OCI-LY3 (cell line): ENCODE results near the gene ARID1B.

ENCODE experiments used
- H2AFZ ChIP-seq: fragments of 200-600, 300-600 bp; shearing (Covaris generic); 2 replicates; pipeline ENCODE4 v1.6.0; 2014; ENCODE audit warnings: antibody characterized with exemption, low read depth, low read length
- H3K27ac ChIP-seq: fragments of 200-600, 300-600 bp; sonication (generic); 2 replicates; pipeline ENCODE4 v1.5.1; 2014; ENCODE audit warnings: mild to moderate bottlenecking, low read length, moderate library complexity, mixed read lengths
- H3K27me3 ChIP-seq: fragments of 200-600, 300-600 bp; sonication (generic); 2 replicates; pipeline ENCODE4 v1.6.1; 2014; ENCODE audit warnings: low read depth, low read length, mixed read lengths
- H3K36me3 ChIP-seq: fragments of 200-600, 300-600 bp; sonication (generic); replicated peaks from 2 replicates; pipeline ENCODE3; 2014; ENCODE audit warnings: low read depth, low read length, mixed read lengths
- H3K4me1 ChIP-seq: fragments of 300-600, 200-600 bp; sonication (generic); 2 replicates; pipeline ENCODE4 v1.6.1; 2014; ENCODE audit warnings: low read length, mixed read lengths
- H3K4me2 ChIP-seq: fragments of 200-600, 300-600 bp; sonication (generic); 2 replicates; pipeline ENCODE4 v1.6.1; 2014; ENCODE audit warnings: low read length, mixed read lengths
- H3K4me3 ChIP-seq: fragments of 300-600, 200-600 bp; sonication (generic); 2 replicates; pipeline ENCODE4 v1.5.1; 2014; ENCODE audit warnings: antibody characterized with exemption, mild to moderate bottlenecking, low read length, moderate library complexity
- H3K79me2 ChIP-seq: fragments of 300-600, 200-600 bp; shearing (Covaris generic); 2 replicates; pipeline ENCODE4 v1.6.1; 2014; ENCODE audit warnings: mild to moderate bottlenecking, low read length, mixed read lengths
- H3K9ac ChIP-seq: fragments of 300-600, 200-600 bp; shearing (Covaris generic); 2 replicates; pipeline ENCODE4 v1.6.0; 2014; ENCODE audit warnings: mild to moderate bottlenecking, low read length, moderate library complexity
- H3K9me3 ChIP-seq: fragments of 200-600, 300-600 bp; shearing (Covaris generic); 2 replicates; pipeline ENCODE4 v1.6.1; 2014; ENCODE audit warnings: low read length, mixed read lengths; ENCODE audit not compliant: insufficient read depth
- H4K20me1 ChIP-seq: fragments of 200-600, 300-600 bp; sonication (generic); 2 replicates; pipeline ENCODE4 v1.6.1; 2016; ENCODE audit warnings: low read length, mixed read lengths; ENCODE audit not compliant: insufficient read depth
- EZH2phosphoT487 ChIP-seq: fragments of 200-600 bp; shearing (Covaris generic); IDR thresholded peaks from 2 replicates; pipeline ENCODE4 v1.6.1; 2018; ENCODE audit warnings: antibody characterized with exemption, mixed run types, low read depth
- TF ChIP-seq, protein P1 (sequence below): fragments of 200-600, 300-600 bp; sonication (generic); IDR thresholded peaks from 2 replicates; pipeline ENCODE4 v1.5.1; 2014; ENCODE audit warnings: antibody characterized with exemption, low read length, low read depth

ARID1B gene

DNA sequence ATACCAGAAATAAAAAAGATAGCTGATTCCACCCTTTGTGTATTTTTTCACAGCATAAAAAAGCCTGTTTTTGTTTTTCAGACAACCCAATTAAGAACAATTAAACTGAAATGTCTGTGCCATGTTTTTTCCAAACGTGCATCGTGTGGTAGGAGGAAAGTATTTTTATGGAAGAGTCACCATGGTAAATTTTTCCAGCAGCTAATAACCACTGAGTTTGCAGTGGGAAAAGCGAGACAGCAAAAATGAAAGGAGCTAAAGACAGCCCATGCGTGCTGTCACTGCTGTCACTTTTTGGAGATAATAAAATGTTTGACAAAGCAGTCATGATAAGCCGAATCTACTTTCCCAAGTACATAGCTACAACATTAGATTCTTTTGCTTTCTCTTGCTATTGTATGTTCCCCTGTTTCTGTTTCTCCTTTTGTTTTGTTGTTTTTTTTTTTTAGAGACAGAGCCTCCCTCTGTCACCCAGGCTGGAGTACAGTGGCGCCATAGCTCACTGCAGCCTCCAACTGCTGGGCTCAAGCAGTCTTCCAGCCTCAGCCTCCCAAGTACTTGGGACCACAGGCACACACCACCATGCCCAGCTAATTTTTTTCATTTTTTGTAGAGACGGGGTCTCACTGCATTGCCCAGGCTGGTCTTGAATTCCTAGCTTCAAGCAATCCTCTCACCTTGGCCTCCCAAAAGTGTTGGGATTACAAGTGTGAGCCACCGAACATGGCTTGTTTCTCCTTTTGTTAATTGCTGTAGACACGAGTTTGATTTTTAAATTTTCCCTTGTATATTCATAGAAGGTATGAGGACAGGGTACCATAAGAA, 284.8 kb downstream of the ARID1B start:
- no peak overlapping the region for H3K9ac ChIP-seq
- H2AFZ ChIP-seq: no peak overlapping the region
- peaks cover 6% of the 10 kb centered on the region; the same call in 1 of the 2 replicates for H3K79me2 ChIP-seq
- no peak overlapping the region for H3K27ac ChIP-seq
- no peak overlapping the region for H3K4me3 ChIP-seq
- H3K27me3 ChIP-seq: no peaks in the 10 kb centered on the region
- no peaks in the 10 kb centered on the region for H3K36me3 ChIP-seq
- TF ChIP-seq EZH2phosphoT487: no peak
- TF ChIP-seq, protein P1, sequence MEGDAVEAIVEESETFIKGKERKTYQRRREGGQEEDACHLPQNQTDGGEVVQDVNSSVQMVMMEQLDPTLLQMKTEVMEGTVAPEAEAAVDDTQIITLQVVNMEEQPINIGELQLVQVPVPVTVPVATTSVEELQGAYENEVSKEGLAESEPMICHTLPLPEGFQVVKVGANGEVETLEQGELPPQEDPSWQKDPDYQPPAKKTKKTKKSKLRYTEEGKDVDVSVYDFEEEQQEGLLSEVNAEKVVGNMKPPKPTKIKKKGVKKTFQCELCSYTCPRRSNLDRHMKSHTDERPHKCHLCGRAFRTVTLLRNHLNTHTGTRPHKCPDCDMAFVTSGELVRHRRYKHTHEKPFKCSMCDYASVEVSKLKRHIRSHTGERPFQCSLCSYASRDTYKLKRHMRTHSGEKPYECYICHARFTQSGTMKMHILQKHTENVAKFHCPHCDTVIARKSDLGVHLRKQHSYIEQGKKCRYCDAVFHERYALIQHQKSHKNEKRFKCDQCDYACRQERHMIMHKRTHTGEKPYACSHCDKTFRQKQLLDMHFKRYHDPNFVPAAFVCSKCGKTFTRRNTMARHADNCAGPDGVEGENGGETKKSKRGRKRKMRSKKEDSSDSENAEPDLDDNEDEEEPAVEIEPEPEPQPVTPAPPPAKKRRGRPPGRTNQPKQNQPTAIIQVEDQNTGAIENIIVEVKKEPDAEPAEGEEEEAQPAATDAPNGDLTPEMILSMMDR: no peak
- no peaks in the 10 kb centered on the region for H4K20me1 ChIP-seq
- H3K4me2 ChIP-seq: no peak overlapping the region
- H3K4me1 ChIP-seq: peaks cover 21% of the 10 kb centered on the region
- H3K9me3 ChIP-seq: no peaks in the 10 kb centered on the region

DNA sequence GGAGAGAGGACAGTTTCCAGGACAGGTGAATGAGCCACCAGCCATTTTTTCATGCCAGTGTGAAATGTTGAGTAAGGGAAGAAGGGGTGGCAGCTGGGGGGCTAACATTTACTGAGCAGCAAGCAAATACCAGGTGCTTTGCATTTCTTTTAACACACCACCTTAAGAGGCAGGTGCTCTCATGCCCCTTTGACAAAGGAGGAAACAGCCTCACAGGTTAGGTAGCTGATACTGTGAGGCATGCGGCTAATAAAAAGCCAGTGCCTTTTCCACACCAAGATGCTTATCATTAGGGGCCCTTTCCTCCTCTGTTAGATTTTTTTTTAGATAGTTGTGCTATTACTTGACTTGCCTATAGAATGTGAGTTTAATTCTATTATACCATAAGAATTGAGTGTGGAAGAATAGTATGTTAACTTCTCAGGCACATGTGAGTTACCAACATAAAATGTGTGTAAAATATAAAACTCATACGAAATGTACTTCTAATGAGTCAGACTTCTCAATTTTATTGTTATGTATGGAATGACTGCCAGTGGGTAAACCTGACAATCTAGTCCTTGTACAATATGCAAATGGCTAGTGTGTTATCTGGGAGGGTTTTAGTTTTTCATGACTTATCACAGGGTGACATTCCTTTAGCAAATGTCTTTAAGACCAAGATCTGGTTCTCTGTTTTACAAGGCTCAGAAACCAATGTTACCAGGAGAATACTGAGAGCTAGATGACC, 286.2 kb downstream of the ARID1B start:
- Histone ChIP-seq H3K79me2 (peaks cover 8% of the 10 kb centered on the region; the same call in 1 of the 2 replicates), H2AFZ (no peak overlapping the region), H3K27me3 (no peaks in the 10 kb centered on the region), H3K4me1 (peaks cover 34% of the 10 kb centered on the region), H4K20me1 (no peaks in the 10 kb centered on the region), H3K36me3 (no peaks in the 10 kb centered on the region), H3K27ac (no peak overlapping the region), H3K4me2 (no peak overlapping the region), H3K4me3 (no peak overlapping the region), H3K9me3 (no peaks in the 10 kb centered on the region), H3K9ac (no peak overlapping the region)
- TF ChIP-seq, protein P1: no peak
- no peak for TF ChIP-seq EZH2phosphoT487

DNA sequence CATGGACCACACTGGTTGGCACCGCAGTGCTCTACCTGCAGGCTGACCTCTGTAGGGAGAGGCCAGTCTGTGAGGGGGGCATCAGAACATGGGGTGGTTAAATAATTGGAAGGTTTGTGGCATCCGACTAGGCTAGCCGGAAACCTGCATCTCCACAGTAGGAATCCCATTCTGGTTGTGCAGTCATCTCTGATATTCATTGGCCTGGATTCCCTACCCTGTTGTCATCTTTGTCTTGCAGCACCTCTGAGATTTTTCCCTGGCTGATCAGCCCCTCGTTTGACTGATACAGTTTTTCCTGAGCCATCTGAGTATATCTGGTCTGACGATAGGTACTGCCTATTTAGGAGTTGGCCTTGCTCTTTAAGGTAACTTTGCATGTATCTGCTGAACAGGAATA, 286.7 kb downstream of the ARID1B start:
- Histone ChIP-seq H3K9ac (no peak overlapping the region), H3K4me3 (no peak overlapping the region), H3K4me1 (peaks cover 31% of the 10 kb centered on the region), H2AFZ (no peak overlapping the region), H3K27ac (no peak overlapping the region), H4K20me1 (no peaks in the 10 kb centered on the region), H3K27me3 (no peaks in the 10 kb centered on the region), H3K4me2 (no peak overlapping the region), H3K9me3 (no peaks in the 10 kb centered on the region), H3K79me2 (peaks cover 8% of the 10 kb centered on the region; the same call in 1 of the 2 replicates), H3K36me3 (no peaks in the 10 kb centered on the region)
- TF ChIP-seq EZH2phosphoT487: no peak
- TF ChIP-seq, protein P1: no peak

DNA sequence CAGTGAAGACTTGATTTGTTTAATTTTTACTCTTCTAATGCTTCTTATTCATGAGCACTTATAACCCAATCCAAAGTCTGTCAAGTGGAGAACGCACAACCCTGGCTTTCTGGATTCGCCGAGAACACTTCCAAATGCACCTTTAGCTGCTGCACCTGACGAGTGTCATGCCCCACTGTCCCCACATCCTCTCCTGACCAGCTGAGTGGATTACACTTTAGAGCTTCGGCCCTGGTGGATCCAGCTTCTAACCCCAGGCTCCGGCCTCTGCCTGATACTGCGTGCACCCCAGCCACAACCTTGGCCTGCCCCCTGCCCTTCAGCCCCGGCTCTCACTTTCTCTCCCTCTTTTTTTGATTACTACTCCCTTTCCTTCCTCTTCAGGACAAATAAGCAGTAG, 287.3 kb downstream of the ARID1B start:
- H3K4me3 ChIP-seq: no peak overlapping the region
- no peak overlapping the region for H2AFZ ChIP-seq
- no peak for TF ChIP-seq EZH2phosphoT487
- TF ChIP-seq, protein P1: no peak
- no peaks in the 10 kb centered on the region for H3K9me3 ChIP-seq
- H3K27me3 ChIP-seq: no peaks in the 10 kb centered on the region
- no peak overlapping the region for H3K9ac ChIP-seq
- no peak overlapping the region for H3K27ac ChIP-seq
- H4K20me1 ChIP-seq: peaks cover 5% of the 10 kb centered on the region
- peaks cover 10% of the 10 kb centered on the region for H3K79me2 ChIP-seq
- H3K36me3 ChIP-seq: no peaks in the 10 kb centered on the region
- no peak overlapping the region for H3K4me2 ChIP-seq
- peaks cover 34% of the 10 kb centered on the region for H3K4me1 ChIP-seq
